Vagina (tissue), 2 donors: Measurements from ENCODE around the gene DHX35. TPM values are rescaled to one million over a fixed set of nuclear protein-coding genes. Genes with fewer than 3 reads are reported as not detected.

Source experiments
- DNase-seq, 2 donors: peaks; one replicate each; pipeline ENCODE4 v3.0.0-alpha.2; 2017; ENCODE audit errors: extremely low spot score in 2 of 2
- H3K27ac ChIP-seq: fragments of 200-600 bp; sonication (generic); one replicate; pipeline ENCODE4 v1.5.1; 2019
- H3K27me3 ChIP-seq: fragments of 200-600 bp; sonication (generic); one replicate; pipeline ENCODE4 v1.5.1; 2019
- H3K36me3 ChIP-seq, 2 donors: fragments of 200-600 bp; sonication (generic); one replicate each; pipeline ENCODE4 v1.5.1; 2017 to 2019
- H3K4me1 ChIP-seq: fragments of 200-600 bp; sonication (generic); one replicate; pipeline ENCODE4 v1.5.1; 2019
- H3K4me3 ChIP-seq, 2 donors: fragments of 200-600 bp; sonication (generic); 1 replicate in 1 of 2; 2 replicates in 1 of 2; pipeline ENCODE4 v1.5.1; 2016 to 2019
- H3K9me3 ChIP-seq: fragments of 200-600 bp; sonication (generic); one replicate; pipeline ENCODE4 v1.5.1; 2019
- POLR2A ChIP-seq, 2 donors: fragments of 450-650 bp; IDR thresholded peaks; one replicate each; pipeline ENCODE4 v1.6.1; 2017; ENCODE audit warnings: antibody characterized with exemption in 2 of 2, mild to moderate bottlenecking in 2 of 2, moderate library complexity in 2 of 2
- POLR2AphosphoS5 ChIP-seq, 2 donors: sonication (generic); formaldehyde crosslinking; IDR thresholded peaks; one replicate each; pipeline ENCODE4 v1.9.0; 2017; ENCODE audit warnings: antibody characterized with exemption in 2 of 2, mild to moderate bottlenecking in 2 of 2, low read depth in 1 of 2; ENCODE audit not compliant: insufficient read depth in 1 of 2
- intact Hi-C: fragments of 100-400 bp; cut with DNase I; formaldehyde crosslinking; loops from one replicate; pipeline ENCODE4 v1.15.1; 2023
- total RNA-seq: library from RNA; depleted of rRNA; stranded (reverse); fragments of >200 nt; gene quantifications from one replicate; pipeline ENCODE4 v1.2.3, GENCODE V29; 2016
- TF ChIP-seq, protein P1 (sequence below), 3 experiments: fragments of 450-650 bp in 2 of 3; fragments of 200-600 bp in 1 of 3; sonication (generic) in 1 of 3; IDR thresholded peaks; one replicate each; pipeline ENCODE4 v1.5.1; 2017 to 2019; ENCODE audit warnings: antibody characterized with exemption in 3 of 3, mild to moderate bottlenecking in 2 of 3, moderate library complexity in 2 of 3

The DHX35 gene
- total RNA-seq, 1 donor from 2014 or later: 13.0 TPM

DNA sequence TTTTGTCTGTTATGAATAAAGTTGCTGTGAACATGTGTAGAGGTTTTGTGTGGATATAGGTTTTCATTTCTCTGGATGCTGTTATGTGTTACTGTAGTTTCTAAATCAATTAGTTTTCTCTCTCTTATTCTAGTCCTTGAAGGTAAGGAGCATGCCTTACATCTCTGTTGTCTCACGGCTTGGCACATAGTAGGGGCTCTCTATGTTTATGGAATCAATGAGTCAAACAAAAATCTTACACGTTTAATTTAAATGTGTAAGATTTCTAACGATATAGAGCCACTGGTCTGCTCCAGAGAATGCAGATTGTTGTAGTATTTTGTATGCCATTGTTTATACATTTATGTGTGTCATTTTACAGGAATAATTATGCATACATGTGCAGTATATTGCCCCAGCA lies 15.3 kb upstream of the DHX35 start:
- Histone ChIP-seq H3K27me3 (no peaks in the 10 kb centered on the region), H3K27ac (no peak overlapping the region), H3K9me3 (no peaks in the 10 kb centered on the region), H3K4me3 (no peak overlapping the region), H3K36me3 (no peaks in the 10 kb centered on the region), H3K4me1 (peaks cover 6% of the 10 kb centered on the region)
- TF ChIP-seq POLR2AphosphoS5 (IDR thresholded peaks at IDR 0.05; ENCODE audit: insufficient read depth in 1 of 2, low read depth in 1 of 2) (no peak), POLR2A (IDR thresholded peaks at IDR 0.05) (no peak)
- TF ChIP-seq, protein P1, sequence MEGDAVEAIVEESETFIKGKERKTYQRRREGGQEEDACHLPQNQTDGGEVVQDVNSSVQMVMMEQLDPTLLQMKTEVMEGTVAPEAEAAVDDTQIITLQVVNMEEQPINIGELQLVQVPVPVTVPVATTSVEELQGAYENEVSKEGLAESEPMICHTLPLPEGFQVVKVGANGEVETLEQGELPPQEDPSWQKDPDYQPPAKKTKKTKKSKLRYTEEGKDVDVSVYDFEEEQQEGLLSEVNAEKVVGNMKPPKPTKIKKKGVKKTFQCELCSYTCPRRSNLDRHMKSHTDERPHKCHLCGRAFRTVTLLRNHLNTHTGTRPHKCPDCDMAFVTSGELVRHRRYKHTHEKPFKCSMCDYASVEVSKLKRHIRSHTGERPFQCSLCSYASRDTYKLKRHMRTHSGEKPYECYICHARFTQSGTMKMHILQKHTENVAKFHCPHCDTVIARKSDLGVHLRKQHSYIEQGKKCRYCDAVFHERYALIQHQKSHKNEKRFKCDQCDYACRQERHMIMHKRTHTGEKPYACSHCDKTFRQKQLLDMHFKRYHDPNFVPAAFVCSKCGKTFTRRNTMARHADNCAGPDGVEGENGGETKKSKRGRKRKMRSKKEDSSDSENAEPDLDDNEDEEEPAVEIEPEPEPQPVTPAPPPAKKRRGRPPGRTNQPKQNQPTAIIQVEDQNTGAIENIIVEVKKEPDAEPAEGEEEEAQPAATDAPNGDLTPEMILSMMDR (IDR thresholded peaks at IDR 0.05): no peak
- intact Hi-C loops: loop anchor here (10.0 kb wide), 1 partner anchor 1348 kb away; no protein-coding TSS in a partner anchor
- no peak for DNase-seq

DNA sequence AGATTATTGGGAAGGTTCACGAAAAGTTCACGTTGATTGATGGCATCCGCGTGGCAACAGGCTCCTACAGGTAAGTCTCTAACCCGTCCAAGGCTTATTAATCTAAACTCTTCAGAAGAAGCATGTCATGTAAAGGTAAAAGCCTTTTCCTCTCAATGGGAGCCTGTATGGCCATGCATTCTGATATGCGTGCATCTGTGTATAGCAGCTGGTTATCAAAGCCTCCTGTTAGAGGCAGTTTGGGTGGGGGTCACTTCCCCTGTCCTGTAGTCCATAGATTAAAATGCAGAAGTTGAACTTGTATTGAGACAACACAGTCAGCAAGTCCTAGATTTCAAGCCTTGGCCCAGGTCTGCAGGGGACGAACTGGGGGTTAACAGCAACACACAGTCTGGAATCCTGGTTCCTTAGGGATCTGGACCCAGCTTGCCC lies 14.2 kb upstream of the DHX35 start:
- no peak overlapping the region for H3K27ac ChIP-seq

DNA sequence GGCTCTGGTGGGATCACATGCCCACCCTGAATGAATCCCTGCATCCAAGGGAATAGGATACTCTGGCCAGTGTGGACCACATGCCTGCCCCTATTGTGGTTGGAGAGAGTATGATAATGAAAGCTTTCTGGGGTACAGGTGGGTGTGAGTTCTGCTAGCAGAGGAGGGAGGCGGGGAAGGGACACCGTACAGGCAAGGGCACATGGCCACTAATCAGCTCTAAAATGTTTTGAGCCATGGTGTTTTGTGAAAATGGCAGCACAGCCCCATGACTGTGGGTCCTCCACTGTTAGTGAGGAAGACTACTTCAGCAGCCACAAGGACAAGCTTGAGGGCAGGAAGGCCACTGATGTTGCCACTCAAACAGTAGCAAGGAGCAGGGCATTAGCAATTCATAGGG lies 11.9 kb upstream of the DHX35 start:
- no peaks in the 10 kb centered on the region for H3K9me3 ChIP-seq
- H3K27ac ChIP-seq: no peak overlapping the region
- peaks cover 6% of the 10 kb centered on the region for H3K4me1 ChIP-seq
- H3K27me3 ChIP-seq: no peaks in the 10 kb centered on the region
- H3K4me3 ChIP-seq: no peak overlapping the region
- TF ChIP-seq POLR2A (IDR thresholded peaks at IDR 0.05) (no peak), POLR2AphosphoS5 (IDR thresholded peaks at IDR 0.05; ENCODE audit: insufficient read depth in 1 of 2, low read depth in 1 of 2) (no peak)
- TF ChIP-seq, protein P1 (IDR thresholded peaks at IDR 0.05): no peak
- no peak for DNase-seq
- intact Hi-C loops: no loop called here
- H3K36me3 ChIP-seq: no peaks in the 10 kb centered on the region

More for the DNA sequence above, 14.2 kb upstream of the DHX35 start:
- no peak for DNase-seq
- intact Hi-C loops: loop anchor here (10.0 kb wide), 1 partner anchor 1347 kb away; no protein-coding TSS in a partner anchor
- no peak overlapping the region for H3K4me3 ChIP-seq
- TF ChIP-seq POLR2AphosphoS5 (IDR thresholded peaks at IDR 0.05; ENCODE audit: insufficient read depth in 1 of 2, low read depth in 1 of 2): no peak
- H3K27me3 ChIP-seq: no peaks in the 10 kb centered on the region
- peaks cover 6% of the 10 kb centered on the region for H3K4me1 ChIP-seq
- no peaks in the 10 kb centered on the region for H3K36me3 ChIP-seq
- H3K9me3 ChIP-seq: no peaks in the 10 kb centered on the region

DNA sequence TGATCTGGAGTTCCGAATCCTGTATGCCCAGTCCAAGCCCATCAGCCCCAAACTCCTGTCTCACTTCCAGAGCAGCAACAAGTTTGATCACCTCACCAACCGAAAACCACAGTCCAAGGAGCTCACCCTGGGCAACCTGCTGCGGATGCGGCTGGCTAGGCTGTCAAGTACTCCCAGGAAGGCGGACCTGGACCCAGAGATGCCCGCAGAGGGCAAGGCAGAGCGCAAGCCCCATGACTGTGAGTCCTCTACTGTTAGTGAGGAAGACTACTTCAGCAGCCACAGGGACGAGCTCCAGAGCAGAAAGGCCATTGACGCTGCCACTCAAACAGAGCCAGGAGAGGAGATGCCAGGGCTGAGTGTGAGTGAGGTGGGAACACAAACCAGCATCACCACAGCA lies 10.5 kb upstream of the DHX35 start:
- Histone ChIP-seq H3K36me3 (no peaks in the 10 kb centered on the region), H3K27me3 (no peaks in the 10 kb centered on the region), H3K27ac (no peak overlapping the region), H3K9me3 (no peaks in the 10 kb centered on the region), H3K4me3 (no peak overlapping the region), H3K4me1 (peaks cover 6% of the 10 kb centered on the region)
- intact Hi-C loops: no loop called here
- DNase-seq: no peak
- TF ChIP-seq, protein P1 (IDR thresholded peaks at IDR 0.05): no peak
- no peak for TF ChIP-seq POLR2AphosphoS5 (IDR thresholded peaks at IDR 0.05; ENCODE audit: insufficient read depth in 1 of 2, low read depth in 1 of 2)
- TF ChIP-seq POLR2A (IDR thresholded peaks at IDR 0.05): no peak

DNA sequence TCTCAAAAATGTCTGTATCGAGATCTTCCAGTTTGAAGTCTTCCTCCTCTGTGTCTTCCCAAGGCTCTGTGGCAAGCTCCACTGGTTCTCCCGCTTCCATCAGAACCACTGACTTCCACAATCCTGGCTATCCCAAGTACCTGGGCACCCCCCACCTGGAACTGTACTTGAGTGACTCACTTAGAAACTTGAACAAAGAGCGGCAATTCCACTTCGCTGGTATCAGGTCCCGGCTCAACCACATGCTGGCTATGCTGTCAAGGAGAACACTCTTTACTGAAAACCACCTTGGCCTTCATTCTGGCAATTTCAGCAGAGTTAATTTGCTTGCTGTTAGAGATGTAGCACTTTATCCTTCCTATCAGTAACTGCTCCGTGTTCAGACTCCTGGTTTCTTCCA lies 10.0 kb upstream of the DHX35 start:
- Histone ChIP-seq H3K27ac (no peak overlapping the region), H3K36me3 (no peaks in the 10 kb centered on the region), H3K27me3 (no peaks in the 10 kb centered on the region), H3K4me1 (peaks cover 6% of the 10 kb centered on the region), H3K9me3 (no peaks in the 10 kb centered on the region), H3K4me3 (no peak overlapping the region)
- TF ChIP-seq POLR2AphosphoS5 (IDR thresholded peaks at IDR 0.05; ENCODE audit: insufficient read depth in 1 of 2, low read depth in 1 of 2) (no peak), POLR2A (IDR thresholded peaks at IDR 0.05) (no peak)
- TF ChIP-seq, protein P1 (IDR thresholded peaks at IDR 0.05): no peak
- no peak for DNase-seq
- intact Hi-C loops: no loop called here
